LNCaP clone FGC (cell line): ENCODE data around the gene MYOCD.

ENCODE experiments used
- DNase-seq: peaks from one replicate; pipeline ENCODE4 v3.0.0-alpha.2; 2011; ENCODE audit warnings: low read depth
- H3K4me3 ChIP-seq: 2 replicates; pipeline ENCODE4 v1.5.1; 2011; ENCODE audit warnings: mild to moderate bottlenecking, low read depth, low read length, control low read depth
- TF ChIP-seq, protein P1 (sequence below): IDR thresholded peaks from 2 replicates; pipeline ENCODE4 v1.5.1; 2012; ENCODE audit warnings: mild to moderate bottlenecking; ENCODE audit not compliant: control insufficient read depth, insufficient read depth; ENCODE audit errors: extremely low read depth

MYOCD gene

DNA sequence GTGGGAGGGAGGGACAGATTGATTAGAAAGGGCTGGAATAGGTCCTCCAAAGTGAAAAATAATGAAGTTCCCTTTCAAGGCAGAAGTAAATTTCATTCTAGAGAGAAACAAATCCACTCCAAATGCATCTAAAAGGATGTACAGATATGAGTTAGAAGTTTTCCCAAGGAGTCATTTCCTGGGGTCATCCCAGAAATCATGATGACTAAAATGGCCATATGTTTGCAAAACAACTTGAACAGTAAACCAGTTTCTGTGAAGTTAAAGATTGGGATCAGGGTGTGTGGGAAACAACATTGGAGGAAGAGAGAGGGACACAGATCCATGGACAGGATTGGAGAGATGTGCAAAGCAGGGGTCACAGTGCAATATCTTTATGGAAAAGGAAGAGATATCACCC is 91.1 kb downstream of the MYOCD start:
- no peak overlapping the region for H3K4me3 ChIP-seq
- no peak for DNase-seq
- TF ChIP-seq, protein P1, sequence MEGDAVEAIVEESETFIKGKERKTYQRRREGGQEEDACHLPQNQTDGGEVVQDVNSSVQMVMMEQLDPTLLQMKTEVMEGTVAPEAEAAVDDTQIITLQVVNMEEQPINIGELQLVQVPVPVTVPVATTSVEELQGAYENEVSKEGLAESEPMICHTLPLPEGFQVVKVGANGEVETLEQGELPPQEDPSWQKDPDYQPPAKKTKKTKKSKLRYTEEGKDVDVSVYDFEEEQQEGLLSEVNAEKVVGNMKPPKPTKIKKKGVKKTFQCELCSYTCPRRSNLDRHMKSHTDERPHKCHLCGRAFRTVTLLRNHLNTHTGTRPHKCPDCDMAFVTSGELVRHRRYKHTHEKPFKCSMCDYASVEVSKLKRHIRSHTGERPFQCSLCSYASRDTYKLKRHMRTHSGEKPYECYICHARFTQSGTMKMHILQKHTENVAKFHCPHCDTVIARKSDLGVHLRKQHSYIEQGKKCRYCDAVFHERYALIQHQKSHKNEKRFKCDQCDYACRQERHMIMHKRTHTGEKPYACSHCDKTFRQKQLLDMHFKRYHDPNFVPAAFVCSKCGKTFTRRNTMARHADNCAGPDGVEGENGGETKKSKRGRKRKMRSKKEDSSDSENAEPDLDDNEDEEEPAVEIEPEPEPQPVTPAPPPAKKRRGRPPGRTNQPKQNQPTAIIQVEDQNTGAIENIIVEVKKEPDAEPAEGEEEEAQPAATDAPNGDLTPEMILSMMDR: no peak

DNA sequence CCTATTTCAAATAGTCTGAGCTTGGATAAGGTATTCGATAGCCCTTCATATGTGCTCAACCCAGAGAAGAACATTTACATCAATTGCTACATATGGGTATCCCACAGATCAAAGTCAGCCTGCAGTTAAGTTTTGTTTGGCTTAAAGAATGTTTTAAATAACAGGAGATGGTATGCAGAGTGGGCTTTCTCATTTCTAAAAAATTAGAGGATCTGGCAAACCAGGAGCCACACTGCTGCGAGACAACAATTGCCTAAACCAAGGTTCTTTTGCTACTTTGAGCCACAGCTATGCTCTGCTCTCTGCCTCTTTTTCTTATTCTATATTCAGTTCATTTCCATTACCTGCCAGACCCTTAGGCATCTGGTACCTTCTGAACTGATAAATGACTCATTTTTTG is 93.4 kb downstream of the MYOCD start:
- no peak overlapping the region for H3K4me3 ChIP-seq
- DNase-seq: no peak
- TF ChIP-seq, protein P1: no peak

DNA sequence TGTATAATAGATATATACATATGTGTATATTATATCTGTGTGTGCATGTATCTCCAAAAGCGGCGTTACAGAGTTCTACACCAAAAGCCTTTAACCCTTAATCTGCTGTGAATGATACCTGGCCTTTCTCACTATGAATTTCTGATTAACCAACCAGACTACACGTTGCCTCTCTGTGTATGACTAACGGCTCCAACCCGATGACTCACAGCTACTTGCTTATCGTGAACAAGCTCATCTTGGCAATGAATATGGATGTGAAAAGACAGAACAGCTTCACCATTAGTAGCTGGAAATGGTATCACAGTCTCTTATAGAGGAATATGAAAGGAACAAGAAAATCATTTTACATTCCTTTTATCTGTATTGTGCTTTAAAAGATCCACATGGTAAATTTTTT is 99.9 kb downstream of the MYOCD start:
- H3K4me3 ChIP-seq: no peak overlapping the region
- DNase-seq: no peak
- TF ChIP-seq, protein P1: no peak

DNA sequence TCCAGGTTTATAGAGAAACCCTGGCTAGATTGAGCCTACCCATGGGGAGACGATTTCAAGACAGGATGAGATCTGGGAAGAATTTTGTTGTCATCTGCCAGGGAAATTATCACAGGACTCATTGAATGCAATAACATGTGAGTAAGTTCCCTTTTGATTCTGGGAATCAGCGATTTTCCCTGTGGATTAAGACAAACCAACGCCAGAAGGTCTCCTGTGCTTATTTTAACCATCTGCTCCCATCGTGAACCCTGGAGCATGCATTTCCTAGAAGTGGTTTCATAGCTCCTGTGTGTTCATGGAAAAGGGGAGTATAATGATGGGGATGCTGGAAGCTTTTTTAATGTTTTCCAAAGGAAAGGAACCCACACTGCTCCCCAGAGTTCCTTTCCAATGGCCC is 102.6 kb downstream of the MYOCD start:
- TF ChIP-seq, protein P1: no peak
- no peak overlapping the region for H3K4me3 ChIP-seq
- no peak for DNase-seq

DNA sequence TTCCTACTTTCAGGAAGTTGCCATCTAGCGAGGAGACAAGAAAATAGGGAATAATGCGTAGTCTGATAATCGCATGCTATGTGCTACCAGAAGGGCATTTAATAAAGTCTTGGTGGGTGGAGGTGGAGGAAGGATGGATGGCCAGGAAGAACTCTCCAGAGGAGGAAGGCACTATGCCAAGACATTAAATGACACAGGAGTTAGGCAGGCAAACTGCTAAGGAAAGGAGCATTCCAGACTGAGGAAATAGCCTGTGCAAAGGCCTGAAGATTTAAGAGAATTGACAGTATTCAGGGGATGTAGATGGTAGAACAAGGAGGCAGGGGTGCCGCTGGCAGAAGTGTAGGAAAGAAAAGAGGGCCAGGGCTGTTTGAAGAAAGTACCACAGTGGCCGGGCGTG is 104.3 kb downstream of the MYOCD start:
- no peak for DNase-seq
- TF ChIP-seq, protein P1: no peak
- no peak overlapping the region for H3K4me3 ChIP-seq

DNA sequence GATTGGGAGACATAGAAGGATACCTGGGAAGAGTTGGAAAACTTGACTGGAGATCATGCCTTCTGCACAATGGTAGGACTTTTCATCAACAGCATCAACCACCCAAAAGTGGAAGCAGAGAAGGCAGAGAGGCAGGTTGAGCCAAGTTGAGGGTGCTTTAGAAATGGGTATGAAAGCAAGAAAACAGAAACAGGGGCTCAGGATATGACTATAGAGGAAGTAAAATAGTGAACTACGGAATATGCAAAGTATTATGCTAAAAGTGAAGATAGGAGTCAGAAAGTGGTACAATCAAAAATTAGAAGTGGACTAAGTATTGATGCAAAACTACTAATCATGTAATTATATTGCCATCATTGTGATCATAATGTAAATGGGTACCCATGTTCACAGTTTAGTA is 107.5 kb downstream of the MYOCD start:
- TF ChIP-seq, protein P1: no peak
- no peak for DNase-seq
- no peak overlapping the region for H3K4me3 ChIP-seq

DNA sequence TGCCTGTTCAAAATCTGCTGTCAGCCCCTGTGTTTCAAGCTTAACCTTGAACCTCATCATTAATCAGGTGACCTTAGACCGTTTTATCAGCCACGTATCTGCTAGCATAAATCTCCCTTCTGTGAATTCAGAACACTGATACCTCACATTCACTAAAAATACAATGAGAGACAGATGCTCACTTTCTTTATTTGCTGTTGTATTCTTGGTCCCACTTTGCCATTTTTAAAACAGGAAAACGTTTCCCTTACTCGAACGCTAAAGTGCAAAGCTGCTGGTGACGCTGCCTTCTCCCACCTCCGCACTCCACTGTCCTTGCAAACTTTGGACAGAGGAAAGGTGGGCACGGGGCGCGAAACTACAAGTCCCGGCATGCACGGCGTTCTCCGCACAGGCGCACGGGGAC is 123.4 kb downstream of the MYOCD start:
- TF ChIP-seq, protein P1: no peak
- H3K4me3 ChIP-seq: peak overlapping the region; percentile 77
- peak; percentile 14 for DNase-seq
